Caco-2 (cell line): ENCODE results near the gene MAP2K5. TPM values are rescaled to one million over a fixed set of nuclear protein-coding genes. Genes with fewer than 3 reads are reported as not detected.

Source experiments
- BruUV-seq: library from RNA; stranded (reverse); fragments of 400-500 nt; replicated peaks from 2 replicates; lab custom pipeline; 2021; lab: Mats Ljungman, UMichigan
- CTCF ChIA-PET: fragments of 300-600 bp; sonication (Branson Sonifier 250); formaldehyde crosslinking; loops from one replicate; lab custom pipeline; 2022; ENCODE audit warnings: antibody characterized with exemption; lab: Charles Lee
- POLR2A ChIA-PET: fragments of 300-600 bp; sonication (Branson Sonifier 250); formaldehyde crosslinking; loops from one replicate; lab custom pipeline; 2022; ENCODE audit warnings: antibody characterized with exemption; lab: Charles Lee
- DNase-seq, 2 experiments: peaks; one replicate each; pipeline versions ENCODE4 v3.0.0 to v3.0.0-alpha.2; 2020 to 2022
- H3K27me3 ChIP-seq: replicated peaks from 2 replicates; pipeline ENCODE4 v1.6.0; 2011; ENCODE audit warnings: low read length; ENCODE audit not compliant: control insufficient read depth, insufficient read depth
- H3K36me3 ChIP-seq: 2 replicates; pipeline ENCODE4 v1.5.1; 2011; ENCODE audit warnings: low read length; ENCODE audit not compliant: control insufficient read depth, insufficient read depth
- H3K4me1 ChIP-seq: fragments of 250-450 bp; sonication (Bioruptor Pico); 2 replicates; pipeline ENCODE4 v1.5.1; 2020; ENCODE audit warnings: mild to moderate bottlenecking
- H3K4me3 ChIP-seq: 2 replicates; pipeline ENCODE4 v1.5.1; 2011; ENCODE audit warnings: low read depth, mild to moderate bottlenecking, control low read depth, low read length
- H3K9me3 ChIP-seq: fragments of 250-450 bp; sonication (Bioruptor Pico); 2 replicates; pipeline ENCODE4 v1.5.1; 2020; ENCODE audit warnings: mild to moderate bottlenecking, moderate library complexity
- H3K27ac Mint-ChIP-seq: one replicate; pipeline ENCODE4 v1.8.0; 2022; ENCODE audit warnings: mixed read lengths; ENCODE audit not compliant: unreplicated experiment
- H3K27me3 Mint-ChIP-seq: one replicate; pipeline ENCODE4 v1.8.0; 2022; ENCODE audit warnings: mixed read lengths; ENCODE audit not compliant: insufficient read depth, unreplicated experiment
- H3K36me3 Mint-ChIP-seq: one replicate; pipeline ENCODE4 v1.8.0; 2022; ENCODE audit warnings: mild to moderate bottlenecking, mixed read lengths; ENCODE audit not compliant: insufficient read depth, unreplicated experiment
- H3K4me1 Mint-ChIP-seq: one replicate; pipeline ENCODE4 v1.8.0; 2022; ENCODE audit warnings: low read depth, mixed read lengths; ENCODE audit not compliant: unreplicated experiment
- H3K4me3 Mint-ChIP-seq: one replicate; pipeline ENCODE4 v1.8.0; 2022; ENCODE audit warnings: mild to moderate bottlenecking, moderate library complexity, mixed read lengths; ENCODE audit not compliant: unreplicated experiment
- H3K9me3 Mint-ChIP-seq: one replicate; pipeline ENCODE4 v1.8.0; 2022; ENCODE audit warnings: mixed read lengths; ENCODE audit not compliant: unreplicated experiment
- intact Hi-C: fragments of 100-400 bp; cut with micrococcal nuclease; formaldehyde crosslinking; loops from one replicate; pipeline ENCODE4 v1.10.0; 2022; ENCODE audit not compliant: unreplicated experiment
- total RNA-seq: library from RNA; stranded (reverse); gene quantifications from 2 replicates; pipeline ENCODE4 v1.2.3, GENCODE V29; 2022
- TF ChIP-seq, protein P1 (sequence below), 2 experiments: fragments of 200-600 bp in 1 of 2; IDR thresholded peaks; 1 replicate in 1 of 2; 2 replicates in 1 of 2; pipeline versions ENCODE4 v1.5.1 to v1.8.0; 2011 to 2022; ENCODE audit warnings: antibody characterized with exemption in 1 of 2, control low read depth in 1 of 2, inconsistent platforms in 1 of 2, low read depth in 1 of 2, low read length in 1 of 2, mild to moderate bottlenecking in 1 of 2, moderate library complexity in 1 of 2; ENCODE audit not compliant: insufficient read depth in 1 of 2, severe bottlenecking in 1 of 2, unreplicated experiment in 1 of 2

The MAP2K5 gene
- total RNA-seq, 1 experiment from 2014 or later = 12.2 TPM

DNA sequence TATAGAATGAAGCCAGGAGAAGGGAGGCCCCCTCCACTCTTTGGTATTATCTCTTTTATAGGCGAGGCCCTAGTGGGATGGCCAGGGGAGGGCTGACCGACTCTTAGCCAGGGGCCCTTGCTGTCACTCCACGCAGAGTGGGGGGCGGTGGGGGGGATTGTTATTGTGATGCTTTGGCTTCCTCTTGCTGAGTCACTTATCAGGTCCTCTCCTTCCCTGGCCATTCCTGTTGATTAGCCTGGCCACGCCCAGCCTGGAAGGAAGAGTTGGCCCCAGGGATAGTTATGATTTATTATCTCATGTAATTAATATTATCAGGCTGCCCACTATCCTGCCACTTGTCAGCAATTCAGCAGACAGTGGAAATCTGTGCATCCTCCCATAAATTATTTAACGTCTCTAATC, 257.3 kb downstream of the MAP2K5 start:
- Mint-ChIP-seq H3K4me3 (no peak overlapping the region), H3K9me3 (no peaks in the 10 kb centered on the region), H3K4me1 (no peaks in the 10 kb centered on the region), H3K27me3 (no peaks in the 10 kb centered on the region), H3K36me3 (no peaks in the 10 kb centered on the region), H3K27ac (no peak overlapping the region)
- intact Hi-C loops = no loop called here
- no TSS peak for BruUV-seq
- ChIA-PET CTCF (no interaction called here), POLR2A (no interaction called here)
- no peak overlapping the region for H3K4me3 ChIP-seq
- DNase-seq = no peak
- peaks cover 6% of the 10 kb centered on the region; the same call in 1 of the 2 replicates for H3K9me3 ChIP-seq
- H3K27me3 ChIP-seq = no peaks in the 10 kb centered on the region
- no peaks in the 10 kb centered on the region for H3K36me3 ChIP-seq
- no peaks in the 10 kb centered on the region for H3K4me1 ChIP-seq
- TF ChIP-seq, protein P1, sequence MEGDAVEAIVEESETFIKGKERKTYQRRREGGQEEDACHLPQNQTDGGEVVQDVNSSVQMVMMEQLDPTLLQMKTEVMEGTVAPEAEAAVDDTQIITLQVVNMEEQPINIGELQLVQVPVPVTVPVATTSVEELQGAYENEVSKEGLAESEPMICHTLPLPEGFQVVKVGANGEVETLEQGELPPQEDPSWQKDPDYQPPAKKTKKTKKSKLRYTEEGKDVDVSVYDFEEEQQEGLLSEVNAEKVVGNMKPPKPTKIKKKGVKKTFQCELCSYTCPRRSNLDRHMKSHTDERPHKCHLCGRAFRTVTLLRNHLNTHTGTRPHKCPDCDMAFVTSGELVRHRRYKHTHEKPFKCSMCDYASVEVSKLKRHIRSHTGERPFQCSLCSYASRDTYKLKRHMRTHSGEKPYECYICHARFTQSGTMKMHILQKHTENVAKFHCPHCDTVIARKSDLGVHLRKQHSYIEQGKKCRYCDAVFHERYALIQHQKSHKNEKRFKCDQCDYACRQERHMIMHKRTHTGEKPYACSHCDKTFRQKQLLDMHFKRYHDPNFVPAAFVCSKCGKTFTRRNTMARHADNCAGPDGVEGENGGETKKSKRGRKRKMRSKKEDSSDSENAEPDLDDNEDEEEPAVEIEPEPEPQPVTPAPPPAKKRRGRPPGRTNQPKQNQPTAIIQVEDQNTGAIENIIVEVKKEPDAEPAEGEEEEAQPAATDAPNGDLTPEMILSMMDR (IDR thresholded peaks at IDR 0.05; ENCODE audit: insufficient read depth in 1 of 2, low read depth in 1 of 2, low read length in 1 of 2, severe bottlenecking in 1 of 2, unreplicated experiment in 1 of 2) = no peak

DNA sequence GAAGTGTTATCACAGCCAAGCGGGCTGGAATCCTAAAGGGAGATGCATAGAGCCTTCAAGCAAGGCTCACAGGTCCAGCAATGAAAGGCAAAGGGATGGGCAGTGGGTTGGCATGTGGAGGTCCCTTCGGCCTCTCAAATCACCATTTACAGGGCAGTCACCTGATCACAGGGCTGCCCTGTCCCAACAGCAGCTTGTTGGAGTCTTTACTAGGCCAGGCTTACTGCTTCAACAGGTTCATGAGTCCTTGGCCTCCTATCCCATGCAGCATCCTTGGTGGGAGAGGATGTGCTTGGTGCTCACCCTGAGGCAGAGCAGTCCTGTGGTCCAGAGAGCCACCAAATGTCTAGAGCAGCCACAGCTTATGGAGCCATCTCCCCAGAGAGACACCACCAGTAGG, 258.6 kb downstream of the MAP2K5 start:
- H3K36me3 ChIP-seq = no peaks in the 10 kb centered on the region
- TF ChIP-seq, protein P1 (IDR thresholded peaks at IDR 0.05; ENCODE audit: insufficient read depth in 1 of 2, low read depth in 1 of 2, low read length in 1 of 2, severe bottlenecking in 1 of 2, unreplicated experiment in 1 of 2) = no peak
- H3K4me3 ChIP-seq = no peak overlapping the region
- H3K9me3 ChIP-seq = no peaks in the 10 kb centered on the region
- CTCF ChIA-PET = no interaction called here
- no peaks in the 10 kb centered on the region for H3K4me1 Mint-ChIP-seq
- H3K4me3 Mint-ChIP-seq = no peak overlapping the region
- intact Hi-C loops = no loop called here
- no peaks in the 10 kb centered on the region for H3K27me3 Mint-ChIP-seq
- H3K27me3 ChIP-seq = no peaks in the 10 kb centered on the region
- H3K27ac Mint-ChIP-seq = no peak overlapping the region
- no TSS peak for BruUV-seq
- POLR2A ChIA-PET = no interaction called here
- no peaks in the 10 kb centered on the region for H3K36me3 Mint-ChIP-seq
- no peaks in the 10 kb centered on the region for H3K9me3 Mint-ChIP-seq
- DNase-seq = peak in 1 of 2 experiments; percentile 19
- no peaks in the 10 kb centered on the region for H3K4me1 ChIP-seq

DNA sequence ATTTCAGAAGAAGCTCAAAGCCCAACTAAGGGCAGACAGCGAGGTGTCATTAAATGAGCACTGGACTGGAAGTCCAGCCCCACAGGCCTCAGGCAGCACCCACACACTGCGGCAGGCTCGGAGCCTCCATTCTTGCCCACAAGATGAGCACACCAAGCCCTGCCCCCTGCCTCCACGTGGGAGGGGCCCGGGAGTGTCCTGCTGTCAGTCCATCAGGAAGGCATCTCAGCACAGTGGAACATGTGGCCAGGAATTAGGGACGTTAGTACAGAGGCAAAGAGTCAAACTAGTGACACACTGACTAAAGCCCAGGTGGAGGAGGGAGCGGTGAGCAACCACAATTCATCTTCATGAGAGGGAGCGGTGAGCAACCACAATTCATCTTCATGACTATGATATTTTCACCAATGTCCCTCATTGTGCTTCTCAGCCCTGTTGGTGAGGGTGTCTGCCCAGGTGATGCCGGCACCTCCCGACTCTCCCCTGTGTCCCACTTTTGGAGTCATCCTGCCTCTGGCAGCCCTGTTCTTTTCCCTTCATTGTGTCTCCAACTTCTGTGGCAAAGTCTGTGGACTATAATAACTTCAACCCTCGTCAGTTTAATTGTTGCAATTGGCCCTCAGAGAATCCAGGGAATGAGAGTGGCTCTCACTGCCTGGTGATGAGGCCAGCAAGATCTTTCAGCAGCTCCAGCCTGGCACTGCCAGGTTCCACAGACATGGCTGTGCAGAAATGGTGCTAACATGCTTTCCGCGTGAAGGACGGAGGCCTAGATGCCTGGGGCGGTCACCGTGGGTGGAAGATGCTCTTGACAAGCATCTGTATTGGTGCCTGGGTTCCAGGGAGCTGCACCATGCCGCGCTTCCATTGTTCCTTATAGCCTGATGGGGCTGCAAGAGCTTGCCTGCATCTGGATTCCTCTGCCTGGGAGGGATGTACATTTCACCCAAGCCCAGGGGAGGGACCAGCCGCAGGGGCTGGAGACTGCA, 259.7 kb downstream of the MAP2K5 start:
- Histone ChIP-seq H3K9me3 (no peaks in the 10 kb centered on the region), H3K4me3 (no peak overlapping the region), H3K4me1 (no peaks in the 10 kb centered on the region), H3K27me3 (no peaks in the 10 kb centered on the region), H3K36me3 (no peaks in the 10 kb centered on the region)
- no TSS peak for BruUV-seq
- H3K27ac Mint-ChIP-seq = no peak overlapping the region
- H3K4me3 Mint-ChIP-seq = no peak overlapping the region
- H3K9me3 Mint-ChIP-seq = no peaks in the 10 kb centered on the region
- TF ChIP-seq, protein P1 (IDR thresholded peaks at IDR 0.05; ENCODE audit: insufficient read depth in 1 of 2, low read depth in 1 of 2, low read length in 1 of 2, severe bottlenecking in 1 of 2, unreplicated experiment in 1 of 2) = no peak
- POLR2A ChIA-PET = no interaction called here
- peak in 1 of 2 experiments; percentile 25 for DNase-seq
- no peaks in the 10 kb centered on the region for H3K4me1 Mint-ChIP-seq
- H3K27me3 Mint-ChIP-seq = no peaks in the 10 kb centered on the region
- H3K36me3 Mint-ChIP-seq = no peaks in the 10 kb centered on the region
- CTCF ChIA-PET = no interaction called here
- intact Hi-C loops = no loop called here
